ENCODE measurements around the gene GOLGA2.
"Not testable (repeated sequence)": the region's sequence is repeated elsewhere in the genome, so short reads cannot be mapped to it uniquely, and the experiment has no call there.

The GOLGA2 gene

GRCh38 chr9:128293091-128293490 lies 17.3 kb upstream of the GOLGA2 start:
- no peak for DNase-seq

DNA sequence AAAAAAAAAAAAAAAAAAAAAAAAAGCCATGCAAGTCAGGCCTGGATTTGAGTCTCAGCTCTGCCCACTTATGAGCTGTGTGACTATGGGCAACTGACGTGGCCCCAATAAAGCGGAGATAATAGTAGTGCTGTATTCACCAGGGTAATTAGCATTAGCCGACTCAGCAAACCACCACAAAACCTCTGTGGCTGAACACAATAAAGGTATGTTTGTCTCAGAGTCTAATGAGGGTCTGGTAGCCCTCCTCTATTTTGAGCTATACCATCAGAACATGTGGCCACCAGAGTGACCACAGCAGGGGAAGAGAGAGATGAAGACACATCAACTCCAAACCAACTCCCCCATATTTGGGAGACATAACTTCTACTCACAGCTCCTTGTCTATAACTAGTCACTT lies 16.2 kb upstream of the GOLGA2 start:
- DNase-seq: no peak

DNA sequence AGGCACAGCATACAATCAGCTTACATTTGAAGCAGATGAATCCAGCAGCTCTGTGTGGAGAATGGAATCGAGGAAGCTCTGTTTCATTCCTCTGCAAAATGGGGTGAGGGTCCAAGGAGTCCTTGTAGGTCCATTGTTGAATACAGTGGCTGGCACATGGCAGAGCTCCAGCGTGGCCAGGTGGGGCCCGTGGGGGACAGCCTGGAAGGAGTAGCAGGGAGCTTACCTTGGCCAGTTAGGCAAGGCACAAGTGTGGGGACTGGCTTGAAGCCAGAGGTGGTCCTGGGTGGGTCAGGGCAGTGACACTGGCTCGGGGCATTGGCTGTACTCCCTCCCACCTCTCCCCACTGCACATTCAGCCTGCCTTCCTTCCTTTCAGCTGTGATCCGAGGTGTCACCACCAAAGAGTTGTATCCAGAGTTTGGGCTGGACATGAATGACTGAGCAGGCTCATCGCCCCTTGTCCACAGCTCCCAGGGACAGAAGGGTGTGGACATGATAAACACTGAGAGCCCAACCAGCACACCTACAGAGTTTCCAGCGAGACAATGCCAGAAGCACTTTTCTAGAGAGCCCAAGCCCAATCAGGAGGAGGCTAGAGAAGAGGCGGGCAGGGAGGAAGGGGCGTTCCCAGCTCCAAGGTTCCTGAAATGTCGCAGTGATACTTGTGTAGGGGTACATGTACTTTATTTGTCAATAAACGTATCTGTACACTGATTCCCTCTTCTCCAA lies 12.6 kb upstream of the GOLGA2 start:
- DNase-seq: no peak

- DNase-seq: no peak
Observed at GRCh38 chr9:128286440-128286839, 10.6 kb upstream of the GOLGA2 start.

GRCh38 chr9:128285033-128285784 lies 9.4 kb upstream of the GOLGA2 start:
- DNase-seq: no peak

- no peak for DNase-seq
Observed at GRCh38 chr9:128282500-128282899, 6.7 kb upstream of the GOLGA2 start.

DNA sequence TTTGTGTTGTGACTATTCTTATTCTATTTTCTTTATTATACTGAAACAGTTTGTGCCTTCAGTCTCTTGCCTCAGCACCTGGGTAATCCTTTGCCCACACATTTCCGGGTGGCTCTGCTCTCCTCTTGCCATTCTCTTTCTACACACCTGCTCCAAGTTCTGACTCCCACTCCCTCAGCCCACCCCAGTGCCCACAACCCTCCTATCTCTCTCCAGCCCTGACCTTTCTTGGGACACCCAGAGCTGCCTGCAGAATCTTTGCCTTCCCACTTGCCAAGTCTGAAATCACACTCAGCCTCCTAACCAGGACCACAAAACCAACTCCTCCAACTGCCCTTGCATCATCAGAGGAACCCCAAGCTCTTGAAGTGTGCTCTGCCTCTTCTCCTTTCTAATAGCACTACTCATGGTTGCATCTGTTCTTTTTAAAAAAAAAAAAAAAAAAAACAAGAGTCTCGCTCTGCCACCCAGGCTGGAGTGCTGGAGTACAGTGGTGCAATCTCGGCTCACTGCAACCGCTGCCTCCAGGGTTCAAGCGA lies 4.3 kb upstream of the GOLGA2 start:
- DNase-seq: no peak

GRCh38 chr9:128279088-128280073 lies 3.6 kb upstream of the GOLGA2 start:
- not testable (repeated sequence) for DNase-seq

- DNase-seq: peak; percentile 25
Observed at GRCh38 chr9:128276574-128277270, 915 bp upstream of the GOLGA2 start.

- DNase-seq: peak; percentile 100
Observed at GRCh38 chr9:128276008-128276573, 284 bp upstream of the GOLGA2 start, which contains the start of gene SWI5. SWI5 (plus strand) TSS chr9:128276276.

DNA sequence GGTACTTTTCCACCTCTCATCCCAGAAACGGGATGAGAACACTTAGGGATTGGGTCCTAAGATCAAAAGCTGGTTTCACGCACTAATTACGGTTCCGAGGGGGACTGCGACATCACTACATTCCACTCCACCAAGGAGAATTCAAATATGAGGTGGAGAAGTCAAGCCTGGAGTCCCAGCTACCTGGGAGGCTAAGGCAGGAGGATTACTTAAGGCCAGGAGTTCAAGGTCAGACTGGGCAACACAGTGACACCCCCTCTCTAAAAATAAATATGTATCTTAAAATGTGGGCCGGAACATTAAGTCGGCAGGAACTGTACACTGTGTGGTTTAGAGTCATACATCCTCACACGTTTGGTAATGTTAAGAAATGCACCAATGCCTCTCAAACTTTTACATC lies 1.6 kb downstream of the GOLGA2 start:
- DNase-seq: no peak

- DNase-seq: no peak
Observed at GRCh38 chr9:128271512-128271911, 4.3 kb downstream of the GOLGA2 start.

- no peak for DNase-seq
Observed at GRCh38 chr9:128271112-128271511, 4.7 kb downstream of the GOLGA2 start.

- DNase-seq: no peak
Observed at GRCh38 chr9:128266868-128267590, 8.8 kb downstream of the GOLGA2 start.

GRCh38 chr9:128265348-128265847 lies 10.4 kb downstream of the GOLGA2 start:
- no peak for DNase-seq

DNA sequence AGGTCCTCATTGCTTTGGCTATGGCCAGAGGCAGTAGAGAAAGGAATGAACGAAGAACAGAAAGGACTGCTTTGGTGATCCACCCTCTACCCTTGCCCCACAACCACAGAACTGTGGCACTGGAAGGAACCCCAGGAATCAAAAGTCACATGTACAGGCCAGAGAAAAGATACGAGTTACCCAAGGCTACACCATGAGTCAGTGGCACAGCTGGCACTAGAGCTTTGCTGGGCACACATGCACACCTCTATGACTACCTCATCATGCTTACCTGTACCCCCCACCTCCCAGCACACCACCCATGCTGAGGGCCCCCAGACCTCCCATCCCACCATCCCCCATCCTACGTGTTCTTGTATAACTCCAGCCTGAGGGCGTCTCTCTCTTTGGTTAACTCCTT lies 13.1 kb downstream of the GOLGA2 start:
- no peak for DNase-seq

- DNase-seq: no peak
Observed at GRCh38 chr9:128260340-128260739, 15.5 kb downstream of the GOLGA2 start.

- DNase-seq: no peak
Observed at GRCh38 chr9:128259156-128259555, 16.7 kb downstream of the GOLGA2 start.

GRCh38 chr9:128258326-128258725 lies 17.5 kb downstream of the GOLGA2 start:
- DNase-seq: no peak

DNA sequence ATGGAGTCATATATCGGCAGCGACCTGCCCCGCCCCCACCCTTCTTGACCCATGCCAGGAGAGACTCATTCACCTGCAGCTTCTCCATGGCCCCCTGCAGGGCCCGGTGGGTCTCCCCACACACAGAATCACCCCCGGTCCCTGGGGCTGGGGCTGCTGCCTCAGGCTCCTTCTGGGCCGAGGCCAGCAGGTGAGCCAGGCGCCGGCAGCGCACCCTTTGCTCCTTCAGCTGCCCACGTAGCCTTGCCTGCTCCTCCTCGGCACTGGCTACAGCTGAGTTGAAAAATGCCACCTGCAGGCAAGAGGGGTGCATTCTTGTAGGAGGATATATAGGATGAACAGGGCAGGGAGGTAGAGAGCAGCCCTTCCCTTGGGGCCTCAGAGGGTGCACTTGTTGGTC lies 17.9 kb downstream of the GOLGA2 start:
- DNase-seq: no peak

Measured in stimulated activated CD4-positive, alpha-beta T cell treated with anti-CD3 and anti-CD28 coated beads, Interleukin-15, amount 100 ng/mL, for 24 hours (primary cell).